Neural cell (in vitro differentiated cells): ENCODE results near the gene ZNRF1. TPM values are rescaled to one million over a fixed set of nuclear protein-coding genes. Genes with fewer than 3 reads are reported as not detected.

Experiments
- H2AFZ ChIP-seq: fragments of 200-600, 300-800 bp; sonication (generic), shearing (Covaris generic); 2 replicates; pipeline ENCODE4 v1.6.0; 2014; ENCODE audit warnings: low read depth, mild to moderate bottlenecking, antibody characterized with exemption, low read length, moderate library complexity
- H3F3A ChIP-seq: fragments of 200-600 bp; shearing (Covaris generic); 2 replicates; pipeline ENCODE4 v1.6.1; 2016; ENCODE audit warnings: mild to moderate bottlenecking, moderate library complexity, mixed read lengths, antibody characterized with exemption, low read length; ENCODE audit not compliant: insufficient read depth, poor library complexity, severe bottlenecking
- H3K27ac ChIP-seq: fragments of 200-600, 300-800 bp; sonication (generic), shearing (Covaris generic); 2 replicates; pipeline ENCODE4 v1.5.1; 2014; ENCODE audit warnings: mild to moderate bottlenecking, low read length, moderate library complexity
- H3K27me3 ChIP-seq: fragments of 300-800, 200-600 bp; sonication (generic), shearing (Covaris generic); 2 replicates; pipeline ENCODE4 v1.6.0; 2014; ENCODE audit warnings: mild to moderate bottlenecking, low read depth, low read length, moderate library complexity; ENCODE audit not compliant: insufficient read depth
- H3K36me3 ChIP-seq: fragments of 300-800, 200-600 bp; sonication (generic), shearing (Covaris generic); 2 replicates; pipeline ENCODE4 v1.5.1; 2014; ENCODE audit warnings: mild to moderate bottlenecking, antibody characterized with exemption, low read length, moderate library complexity; ENCODE audit not compliant: insufficient read depth
- H3K4me2 ChIP-seq: fragments of 300-800, 200-600 bp; sonication (generic), shearing (Covaris generic); 2 replicates; pipeline ENCODE4 v1.6.0; 2014; ENCODE audit warnings: mild to moderate bottlenecking, low read length
- H3K4me3 ChIP-seq: fragments of 300-800, 200-600 bp; sonication (generic), shearing (Covaris generic); 2 replicates; pipeline ENCODE4 v1.5.1; 2014; ENCODE audit warnings: mild to moderate bottlenecking, low read length, moderate library complexity
- H3K79me2 ChIP-seq: fragments of 200-600 bp; shearing (Covaris generic); replicated peaks from 2 replicates; pipeline ENCODE4 v1.6.0; 2014; ENCODE audit warnings: mild to moderate bottlenecking, low read length, moderate library complexity; ENCODE audit not compliant: insufficient read depth
- H3K9ac ChIP-seq: fragments of 300-800, 200-600 bp; sonication (generic), shearing (Covaris generic); 2 replicates; pipeline ENCODE4 v1.6.1; 2016; ENCODE audit warnings: mild to moderate bottlenecking, low read length, mixed read lengths
- H3K9me2 ChIP-seq: fragments of 200-600 bp; shearing (Covaris generic); 2 replicates; pipeline ENCODE4 v1.6.1; 2016; ENCODE audit warnings: mild to moderate bottlenecking, low read length, mixed read lengths; ENCODE audit not compliant: insufficient read depth
- H3K9me3 ChIP-seq: fragments of 200-600, 300-800 bp; sonication (generic), shearing (Covaris generic); 2 replicates; pipeline ENCODE4 v1.6.1; 2016; ENCODE audit warnings: mild to moderate bottlenecking, mixed run types, low read length, moderate library complexity, mixed read lengths
- H4K20me1 ChIP-seq: fragments of 200-600 bp; shearing (Covaris generic); 2 replicates; pipeline ENCODE4 v1.6.1; 2016; ENCODE audit warnings: mild to moderate bottlenecking, mixed run types; ENCODE audit not compliant: insufficient read depth
- CTCF ChIP-seq: fragments of 450-650 bp; IDR thresholded peaks from 2 replicates; pipeline ENCODE4 v1.5.1; 2014; ENCODE audit warnings: antibody characterized with exemption, mild to moderate bottlenecking, moderate library complexity; ENCODE audit not compliant: poor library complexity, severe bottlenecking
- EP300 ChIP-seq: fragments of 450-650 bp; conservative IDR thresholded peaks from 2 replicates; pipeline ENCODE4 v1.6.1; 2014; ENCODE audit warnings: antibody characterized with exemption, mild to moderate bottlenecking, moderate library complexity; ENCODE audit not compliant: poor library complexity, severe bottlenecking
- EZH2 ChIP-seq: fragments of 200-600, 300-800 bp; shearing (Covaris generic), sonication (generic); IDR thresholded peaks from 2 replicates; pipeline ENCODE4 v1.6.1; 2014; ENCODE audit warnings: antibody characterized with exemption, low read length, borderline replicate concordance, mild to moderate bottlenecking; ENCODE audit not compliant: insufficient read depth, poor library complexity, severe bottlenecking
- MXI1 ChIP-seq: fragments of 450-650 bp; conservative IDR thresholded peaks from 2 replicates; pipeline ENCODE4 v1.6.1; 2014; ENCODE audit warnings: antibody characterized with exemption, mild to moderate bottlenecking; ENCODE audit not compliant: poor library complexity, severe bottlenecking
- POLR2AphosphoS5 ChIP-seq: IDR thresholded peaks from 2 replicates; pipeline ENCODE4 v1.6.1; 2012
- RAD21 ChIP-seq: fragments of 450-650 bp; conservative IDR thresholded peaks from 2 replicates; pipeline ENCODE4 v1.6.1; 2014; ENCODE audit warnings: antibody characterized with exemption, mild to moderate bottlenecking, moderate library complexity
- REST ChIP-seq: IDR thresholded peaks from 2 replicates; pipeline ENCODE4 v1.6.1; 2012; ENCODE audit warnings: borderline replicate concordance
- SMC3 ChIP-seq: fragments of 450-650 bp; conservative IDR thresholded peaks from 2 replicates; pipeline ENCODE4 v1.6.1; 2014; ENCODE audit warnings: antibody characterized with exemption, mild to moderate bottlenecking, moderate library complexity; ENCODE audit not compliant: poor library complexity
- TAF1 ChIP-seq: IDR thresholded peaks from 2 replicates; pipeline ENCODE4 v1.6.1; 2012; ENCODE audit warnings: low read depth
- polyA plus RNA-seq: library from polyadenylated mRNA; depleted of rRNA; stranded (reverse); fragments of >200 nt; gene quantifications from 2 replicates; pipeline ENCODE4 v1.2.3, GENCODE V29; 2014

Gene ZNRF1
- polyA plus RNA-seq, 1 donor from 2014 or later, result 31.6 TPM

- H3K4me3 ChIP-seq, result no peak overlapping the region
- H3K79me2 ChIP-seq, result peaks cover 28% of the 10 kb centered on the region
- no peaks in the 10 kb centered on the region for H4K20me1 ChIP-seq
- no peaks in the 10 kb centered on the region for H3K36me3 ChIP-seq
- TF ChIP-seq MXI1, result no peak
- TF ChIP-seq EZH2, result no peak
- no peak for TF ChIP-seq CTCF
- TF ChIP-seq REST, result no peak
- TF ChIP-seq EP300, result no peak
- TF ChIP-seq POLR2AphosphoS5, result no peak
- TF ChIP-seq SMC3, result no peak
- no peak for TF ChIP-seq RAD21
- no peak overlapping the region for H3K27ac ChIP-seq
- no peaks in the 10 kb centered on the region for H3F3A ChIP-seq
- H3K9me3 ChIP-seq, result no peaks in the 10 kb centered on the region
- H3K27me3 ChIP-seq, result no peaks in the 10 kb centered on the region
- H3K9me2 ChIP-seq, result no peaks in the 10 kb centered on the region
- no peak overlapping the region for H3K9ac ChIP-seq
- H2AFZ ChIP-seq, result no peak overlapping the region
- H3K4me2 ChIP-seq, result no peak overlapping the region
Measured at GRCh38 chr16:75092777-75093176, 94.0 kb downstream of the ZNRF1 start.

- H4K20me1 ChIP-seq, result no peaks in the 10 kb centered on the region
- H3K9me2 ChIP-seq, result no peaks in the 10 kb centered on the region
- peaks cover 22% of the 10 kb centered on the region for H3K79me2 ChIP-seq
- no peaks in the 10 kb centered on the region for H3K27me3 ChIP-seq
- H3F3A ChIP-seq, result no peaks in the 10 kb centered on the region
- H3K9ac ChIP-seq, result no peak overlapping the region
- no peak overlapping the region for H3K27ac ChIP-seq
- H2AFZ ChIP-seq, result no peak overlapping the region
- H3K36me3 ChIP-seq, result no peaks in the 10 kb centered on the region
- H3K4me3 ChIP-seq, result no peak overlapping the region
- H3K9me3 ChIP-seq, result no peaks in the 10 kb centered on the region
- no peak for TF ChIP-seq REST
- no peak for TF ChIP-seq POLR2AphosphoS5
- TF ChIP-seq TAF1, result no peak
- no peak for TF ChIP-seq MXI1
- no peak for TF ChIP-seq EZH2
- H3K4me2 ChIP-seq, result no peak overlapping the region
Measured at GRCh38 chr16:75093598-75094540, 95.0 kb downstream of the ZNRF1 start.
